ENCODE results near the gene C2CD2. TPM values are rescaled to one million over a fixed set of nuclear protein-coding genes. Genes with fewer than 3 reads are reported as not detected.
"Not testable (repeated sequence)": the region's sequence is repeated elsewhere in the genome, so short reads cannot be mapped to it uniquely, and the experiment has no call there.

The C2CD2 gene
- total RNA-seq, 1 experiment from 2014 or later, result 12.6 TPM

- no peak for TF ChIP-seq CTCF (IDR thresholded peaks at IDR 0.05; ENCODE audit: insufficient read depth in 1 of 2, low read depth in 1 of 2, low read length in 1 of 2, severe bottlenecking in 1 of 2, unreplicated experiment in 1 of 2)
- ChIA-PET CTCF (interaction anchor here (0.6 to 0.8 kb wide), 2 partner anchors 147 to 156 kb away, joined by 3 to 6 read pairs; no protein-coding TSS in a partner anchor), POLR2A (no interaction called here)
- intact Hi-C loops (cut with micrococcal nuclease; ENCODE audit: unreplicated experiment), result no loop called here
- Mint-ChIP-seq H3K36me3 (ENCODE audit: insufficient read depth, unreplicated experiment) (peaks cover 4% of the 10 kb centered on the region), H3K4me3 (ENCODE audit: unreplicated experiment) (no peak overlapping the region), H3K4me1 (ENCODE audit: low read depth, unreplicated experiment) (peaks cover 12% of the 10 kb centered on the region), H3K9me3 (ENCODE audit: unreplicated experiment) (no peaks in the 10 kb centered on the region), H3K27ac (ENCODE audit: unreplicated experiment) (no peak overlapping the region), H3K27me3 (ENCODE audit: insufficient read depth, unreplicated experiment) (no peaks in the 10 kb centered on the region)
- Histone ChIP-seq H3K4me1 (peaks cover 10% of the 10 kb centered on the region; the same call in 1 of the 2 replicates), H3K36me3 (ENCODE audit: control insufficient read depth, insufficient read depth, low read length) (no peaks in the 10 kb centered on the region), H3K27me3 (replicated peaks; ENCODE audit: control insufficient read depth, insufficient read depth, low read length) (no peaks in the 10 kb centered on the region), H3K9me3 (no peaks in the 10 kb centered on the region), H3K4me3 (ENCODE audit: low read depth, low read length) (no peak overlapping the region)
- BruUV-seq (replicated peaks), result no TSS peak
- no peak for DNase-seq
These were observed 7.5 kb upstream of the C2CD2 start for GRCh38 chr21:41961282-41961701.

- no peaks in the 10 kb centered on the region for H3K27me3 Mint-ChIP-seq (ENCODE audit: insufficient read depth, unreplicated experiment)
- ChIA-PET CTCF (no interaction called here), POLR2A (no interaction called here)
- TF ChIP-seq CTCF (IDR thresholded peaks at IDR 0.05; ENCODE audit: insufficient read depth in 1 of 2, low read depth in 1 of 2, low read length in 1 of 2, severe bottlenecking in 1 of 2, unreplicated experiment in 1 of 2), result no peak
- H3K4me3 ChIP-seq (ENCODE audit: low read depth, low read length), result no peak overlapping the region
- no peaks in the 10 kb centered on the region for H3K36me3 ChIP-seq (ENCODE audit: control insufficient read depth, insufficient read depth, low read length)
- no peak for DNase-seq
- H3K4me3 Mint-ChIP-seq (ENCODE audit: unreplicated experiment), result no peak overlapping the region
- peaks cover 10% of the 10 kb centered on the region; the same call in 1 of the 2 replicates for H3K4me1 ChIP-seq
- H3K36me3 Mint-ChIP-seq (ENCODE audit: insufficient read depth, unreplicated experiment), result peaks cover 4% of the 10 kb centered on the region
- no peak overlapping the region for H3K27ac Mint-ChIP-seq (ENCODE audit: unreplicated experiment)
- intact Hi-C loops (cut with micrococcal nuclease; ENCODE audit: unreplicated experiment), result no loop called here
- H3K27me3 ChIP-seq (replicated peaks; ENCODE audit: control insufficient read depth, insufficient read depth, low read length), result no peaks in the 10 kb centered on the region
- no TSS peak for BruUV-seq (replicated peaks)
- H3K4me1 Mint-ChIP-seq (ENCODE audit: low read depth, unreplicated experiment), result peaks cover 12% of the 10 kb centered on the region
- H3K9me3 ChIP-seq, result no peaks in the 10 kb centered on the region
- H3K9me3 Mint-ChIP-seq (ENCODE audit: unreplicated experiment), result no peaks in the 10 kb centered on the region
These were observed 6.6 kb upstream of the C2CD2 start for GRCh38 chr21:41960386-41960785.

GRCh38 chr21:41959697-41960096 lies 5.9 kb upstream of the C2CD2 start:
- H3K27ac Mint-ChIP-seq (ENCODE audit: unreplicated experiment); H3K27me3 Mint-ChIP-seq (ENCODE audit: insufficient read depth, unreplicated experiment); BruUV-seq (replicated peaks); H3K9me3 Mint-ChIP-seq (ENCODE audit: unreplicated experiment); H3K36me3 Mint-ChIP-seq (ENCODE audit: insufficient read depth, unreplicated experiment); DNase-seq; POLR2A ChIA-PET; CTCF ChIA-PET; H3K36me3 ChIP-seq (ENCODE audit: control insufficient read depth, insufficient read depth, low read length); H3K9me3 ChIP-seq; intact Hi-C loops (cut with micrococcal nuclease; ENCODE audit: unreplicated experiment); H3K4me3 Mint-ChIP-seq (ENCODE audit: unreplicated experiment); H3K4me3 ChIP-seq (ENCODE audit: low read depth, low read length); H3K27me3 ChIP-seq (replicated peaks; ENCODE audit: control insufficient read depth, insufficient read depth, low read length): not testable (repeated sequence)
- peaks cover 10% of the 10 kb centered on the region; the same call in 1 of the 2 replicates for H3K4me1 ChIP-seq
- peaks cover 15% of the 10 kb centered on the region for H3K4me1 Mint-ChIP-seq (ENCODE audit: low read depth, unreplicated experiment)

Data from Caco-2 (cell line).